8988T (cell line): ENCODE results near the gene FAM117A.

Source experiments
- DNase-seq: peaks from one replicate; pipeline ENCODE4 v3.0.0; 2011

The FAM117A gene

DNA sequence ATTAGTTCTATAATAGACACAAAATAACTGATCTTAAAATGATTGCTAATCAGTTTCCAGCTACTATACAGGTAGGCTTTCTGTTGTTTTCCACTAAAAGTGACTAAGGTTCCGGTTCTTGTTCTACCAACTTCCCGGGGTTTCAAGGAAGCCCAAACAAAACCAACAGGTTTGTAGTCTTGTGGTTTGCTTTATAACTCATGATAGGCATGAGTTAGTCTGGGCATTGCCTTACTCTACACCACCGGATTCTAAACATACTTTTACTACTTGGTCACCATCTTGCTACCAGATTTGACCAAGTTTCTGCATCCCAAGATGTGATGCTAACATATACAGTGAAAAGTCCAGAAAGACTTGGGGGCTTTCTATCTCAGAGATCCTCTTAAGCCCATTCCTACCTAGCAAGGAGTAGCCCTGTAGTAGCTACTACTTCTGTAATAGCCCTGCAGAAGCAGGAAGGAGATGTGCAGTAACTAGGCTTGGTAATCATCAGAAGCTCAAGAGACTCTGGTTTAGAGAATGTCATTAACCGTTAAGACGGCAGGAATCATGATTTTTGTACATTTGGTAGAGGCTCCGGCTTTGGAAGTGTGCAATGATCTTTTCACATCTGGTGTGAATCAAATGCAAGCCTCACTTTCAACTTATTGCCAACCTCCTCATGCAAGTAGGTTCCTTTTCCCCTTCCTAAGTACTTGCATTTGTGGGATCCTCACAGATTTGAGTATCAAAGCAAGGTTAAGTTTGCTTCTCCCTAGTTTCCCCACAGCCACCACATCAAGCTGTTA is 1.6 kb downstream of the FAM117A start:
- DNase-seq: no peak

- DNase-seq: no peak
Observed at GRCh38 chr17:49760932-49761558, 2.9 kb downstream of the FAM117A start.

DNA sequence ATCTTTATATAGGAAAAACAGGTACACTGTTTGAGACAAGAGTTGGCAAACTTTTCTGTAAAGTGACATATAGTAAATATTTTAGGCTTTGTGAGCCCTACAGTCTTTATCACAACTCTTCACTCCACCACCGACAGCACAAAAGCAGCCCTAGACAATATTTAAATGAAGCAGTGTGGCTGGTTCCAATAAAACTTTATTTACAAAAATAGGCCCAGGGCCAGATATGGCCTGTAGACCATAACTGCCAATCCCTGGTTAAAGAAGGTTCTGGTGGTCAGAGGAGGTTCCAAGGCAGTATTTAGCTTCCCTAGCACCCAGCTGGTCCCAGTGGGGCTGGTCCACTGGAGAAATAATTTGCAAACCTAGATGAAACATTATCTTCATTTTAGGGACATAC is 3.6 kb downstream of the FAM117A start:
- DNase-seq: no peak

GRCh38 chr17:49759203-49759602 is 4.7 kb downstream of the FAM117A start:
- DNase-seq: no peak

DNA sequence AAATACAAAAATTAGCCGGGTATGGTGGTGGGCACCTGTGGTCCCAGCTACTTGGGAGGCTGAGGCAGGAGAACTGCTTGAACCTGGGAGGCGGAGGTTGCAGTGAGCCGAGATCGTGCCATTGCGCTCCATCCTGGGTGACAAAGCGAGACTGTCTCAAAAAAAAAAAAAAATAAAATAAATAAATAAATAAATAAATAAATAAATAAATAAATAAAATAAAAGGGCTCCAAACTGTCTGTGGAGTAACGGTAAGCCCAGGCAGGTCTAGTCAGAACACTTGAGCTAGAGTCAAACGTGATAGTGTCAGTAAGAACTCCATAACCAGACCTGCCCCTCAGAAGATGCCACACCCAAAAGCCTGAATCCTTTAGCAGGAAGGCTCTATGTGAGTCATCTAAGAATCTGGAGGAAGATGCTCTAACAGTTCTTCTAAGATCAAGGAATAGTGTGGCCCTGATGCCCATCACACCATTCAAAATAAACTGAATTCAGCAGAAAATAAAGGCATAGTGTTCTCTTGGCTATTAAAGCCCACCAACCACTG is 5.4 kb downstream of the FAM117A start:
- peak; percentile 26 for DNase-seq

- no peak for DNase-seq
Observed at GRCh38 chr17:49757151-49757777, 6.7 kb downstream of the FAM117A start.

GRCh38 chr17:49756323-49757150 is 7.4 kb downstream of the FAM117A start:
- DNase-seq: no peak

DNA sequence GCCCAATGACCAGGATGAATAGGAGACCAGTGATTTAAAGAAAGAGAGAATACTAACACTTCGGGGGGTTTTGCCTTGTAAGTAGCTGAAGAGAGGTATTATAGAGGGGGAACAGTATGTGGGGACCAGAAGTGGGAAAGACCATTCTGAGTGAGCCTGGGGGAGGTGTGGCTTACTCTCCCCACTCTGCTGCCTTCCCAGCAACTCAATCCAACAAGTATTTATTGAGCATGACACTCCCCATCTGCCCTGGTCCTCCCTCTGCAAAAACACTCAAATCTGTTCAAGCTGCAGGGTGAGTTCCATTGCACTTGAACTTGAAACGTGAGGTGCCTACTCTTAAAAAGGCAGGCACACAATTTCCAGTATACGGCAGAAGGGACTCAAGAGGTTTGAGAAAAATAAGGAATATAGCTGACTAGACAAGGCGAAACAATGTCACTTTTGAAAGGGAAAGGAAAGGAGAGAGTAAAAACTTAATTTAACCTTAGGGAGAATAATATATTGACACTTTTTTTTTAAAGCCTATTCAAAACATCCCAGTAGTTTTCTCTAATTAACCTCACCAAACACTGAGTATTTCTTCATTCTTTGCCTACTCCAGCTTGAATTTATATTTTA is 8.2 kb downstream of the FAM117A start:
- DNase-seq: no peak

GRCh38 chr17:49753959-49754391 is 10.0 kb downstream of the FAM117A start:
- no peak for DNase-seq

- no peak for DNase-seq
Observed at GRCh38 chr17:49752508-49752907, 11.4 kb downstream of the FAM117A start.

DNA sequence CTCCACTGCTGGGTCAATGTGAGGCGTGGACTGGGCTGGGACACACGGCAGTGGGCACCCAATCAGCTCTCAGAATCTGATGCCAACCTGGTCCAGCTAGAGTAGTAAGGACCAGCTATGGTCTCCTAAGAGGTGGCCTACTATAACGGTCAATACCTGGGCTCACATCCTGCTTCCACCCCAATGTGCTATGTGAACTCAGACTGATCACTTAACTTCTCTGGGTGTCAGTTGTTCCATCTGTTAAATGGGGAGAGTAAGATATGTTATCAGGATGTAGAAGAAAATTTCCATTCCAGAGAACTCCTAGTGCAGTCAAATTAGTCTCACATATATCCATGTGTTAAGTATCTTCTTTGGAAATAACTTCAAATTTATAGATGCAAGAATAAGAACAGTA is 14.2 kb downstream of the FAM117A start:
- DNase-seq: no peak

DNA sequence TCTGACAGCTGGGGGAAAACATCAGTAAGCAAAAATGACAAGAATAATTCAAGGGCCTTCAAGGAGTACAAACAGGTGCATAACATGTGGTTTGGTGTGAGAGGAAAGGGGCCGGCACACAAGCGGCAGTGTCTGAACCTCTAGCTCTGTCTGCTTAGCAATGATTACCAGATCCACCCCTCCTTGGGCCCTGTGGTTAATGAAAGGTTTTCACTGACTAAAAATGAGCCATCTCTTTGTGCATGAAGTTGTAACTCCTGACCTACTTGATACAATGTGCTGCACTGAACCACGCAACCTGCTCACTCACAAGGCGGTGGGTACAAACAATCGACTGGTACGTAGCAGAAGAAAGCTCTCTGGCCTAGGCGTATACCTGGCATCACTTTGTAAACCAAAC is 15.1 kb downstream of the FAM117A start:
- no peak for DNase-seq

DNA sequence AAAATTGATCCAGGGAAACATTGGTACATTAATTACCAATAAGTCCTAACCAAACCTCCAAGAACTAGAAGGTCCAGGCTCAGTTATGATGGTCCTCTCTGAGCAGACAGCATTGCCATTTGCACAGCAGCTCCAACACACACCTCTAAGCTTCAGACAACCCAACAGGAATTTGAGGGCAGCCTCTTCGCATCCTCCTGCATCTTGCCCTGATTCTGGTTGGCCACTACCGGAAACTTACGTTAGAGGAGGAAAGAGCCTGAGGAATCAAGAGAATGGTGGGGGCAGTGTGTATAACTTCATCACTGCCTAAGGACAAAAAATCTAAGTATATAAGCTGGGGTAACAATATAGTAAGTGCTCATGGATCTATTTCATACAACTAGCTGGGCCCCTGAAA is 15.7 kb downstream of the FAM117A start:
- DNase-seq: no peak

DNA sequence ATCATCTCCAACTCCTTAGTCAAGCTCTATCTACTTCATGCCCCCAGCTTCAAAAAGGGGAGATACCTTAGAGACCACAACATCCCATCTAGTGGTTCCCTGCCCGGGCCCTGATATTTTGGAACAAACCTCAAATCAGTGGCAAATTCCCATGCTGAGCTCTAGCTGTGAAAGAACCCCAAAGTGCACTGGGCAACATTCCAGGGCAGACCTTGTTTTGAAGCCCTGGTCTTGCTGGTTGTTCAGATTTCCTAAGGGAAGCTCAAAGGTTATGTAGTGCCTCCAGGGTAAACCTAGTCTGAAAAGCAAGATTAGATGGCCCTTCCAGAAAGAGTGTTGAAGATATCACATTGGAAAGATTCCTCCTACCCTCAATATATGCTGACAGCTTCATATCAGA is 16.3 kb downstream of the FAM117A start:
- no peak for DNase-seq

- no peak for DNase-seq
Observed at GRCh38 chr17:49746791-49747490, 17.0 kb downstream of the FAM117A start.

DNA sequence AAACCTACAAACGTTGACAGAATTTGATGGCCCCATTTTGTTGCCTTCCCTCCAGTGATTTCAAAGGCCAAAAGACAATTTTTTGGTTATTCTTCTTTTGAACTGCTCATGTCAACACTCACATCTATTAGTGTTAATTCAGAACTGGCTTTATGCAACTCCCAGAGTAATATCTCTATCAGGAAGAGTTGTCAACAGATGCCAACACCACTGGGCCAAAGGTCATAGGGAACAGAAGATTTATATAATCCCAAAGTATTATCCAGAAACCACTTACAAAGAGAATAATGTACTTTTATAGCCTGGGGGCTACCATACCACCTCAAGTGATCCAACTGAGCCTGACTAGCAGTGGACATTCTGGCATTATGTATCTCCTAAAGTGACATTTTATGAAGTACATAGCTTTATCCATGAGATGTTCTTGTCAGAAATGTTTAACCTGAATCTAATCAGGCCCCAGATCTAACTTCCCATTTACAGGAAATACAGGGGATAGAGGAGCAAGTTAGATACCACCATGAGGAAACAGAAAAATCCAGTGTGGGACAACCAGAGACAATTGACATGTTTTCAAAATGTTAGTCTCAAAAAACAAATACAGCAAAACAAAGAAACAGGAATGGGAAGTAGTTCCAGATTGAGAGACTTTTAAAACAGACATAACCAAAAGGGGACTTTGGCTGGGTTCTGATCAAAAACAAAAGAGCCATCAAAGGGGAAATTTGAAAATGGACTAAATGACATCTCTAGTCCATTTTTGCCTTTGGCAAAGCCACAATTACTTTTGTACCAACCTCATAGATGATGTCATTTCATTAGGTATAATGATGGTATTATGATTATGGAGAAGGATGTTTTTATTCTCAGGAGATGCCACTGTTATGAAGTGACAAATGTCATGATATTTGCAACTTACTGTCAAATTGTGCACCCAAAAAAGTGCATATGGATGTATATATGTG is 18.5 kb downstream of the FAM117A start:
- DNase-seq: no peak

DNA sequence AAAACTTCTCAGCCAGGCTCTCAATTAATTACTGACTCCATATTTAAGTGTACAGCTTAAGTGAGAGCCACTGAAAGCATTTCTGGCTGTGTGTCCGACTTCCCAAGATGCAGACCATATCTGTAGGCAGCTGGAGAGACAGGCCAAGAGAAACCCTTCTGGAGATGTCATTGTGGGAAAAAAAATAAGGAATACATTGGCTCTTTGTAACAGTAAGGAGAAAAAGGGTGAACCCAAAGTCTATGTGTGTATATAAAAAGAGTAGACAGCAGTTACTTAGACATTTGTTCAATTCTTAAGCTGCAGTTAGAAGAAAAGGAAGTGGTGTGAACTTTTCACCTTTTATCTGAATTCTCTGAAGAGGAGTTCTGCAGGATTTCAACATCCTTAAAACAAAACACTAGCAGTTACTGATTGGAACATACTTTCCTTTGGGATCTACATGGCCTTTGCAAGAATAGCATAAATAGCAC is 21.7 kb downstream of the FAM117A start:
- DNase-seq: no peak

- no peak for DNase-seq
Observed at GRCh38 chr17:49741692-49742076, 22.2 kb downstream of the FAM117A start.

GRCh38 chr17:49741009-49741691 is 22.8 kb downstream of the FAM117A start:
- DNase-seq: no peak
